Measurements from ENCODE around the gene BTNL8.

- TF ChIP-seq CTCF (IDR thresholded peaks at IDR 0.05) (no peak), POLR2AphosphoS5 (IDR thresholded peaks at IDR 0.05) (no peak)
These were observed 17.0 kb downstream of the BTNL8 start for GRCh38 chr5:180915924-180916323.

All from transverse colon (tissue), 4 donors.